GM12872 (cell line): ENCODE data around the gene DKC1.

Experiments used
- CTCF ChIP-seq: IDR thresholded peaks from 3 replicates; pipeline ENCODE4 v1.5.1; 2011; ENCODE audit warnings: low read depth, mild to moderate bottlenecking, low read length, moderate library complexity; ENCODE audit not compliant: insufficient read depth

The DKC1 gene

DNA sequence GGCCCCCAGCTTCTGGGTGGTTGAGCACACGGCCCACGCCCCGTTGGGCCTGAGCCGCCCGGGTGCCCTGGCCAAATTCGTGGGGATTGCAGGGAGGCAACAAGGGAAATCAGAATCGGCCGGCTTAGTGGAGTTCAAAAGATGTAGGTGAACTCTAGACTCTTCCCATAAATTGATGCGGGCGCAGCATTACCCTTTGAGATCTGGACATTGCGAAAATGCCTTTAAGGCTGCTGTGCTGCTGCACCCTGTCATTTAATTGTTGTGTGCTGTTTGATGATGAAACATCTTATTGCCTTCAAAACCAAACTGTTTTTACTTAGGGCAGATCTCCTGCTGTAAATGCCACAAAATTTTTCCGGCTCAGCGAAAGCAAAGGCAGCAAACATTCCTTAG, 43.0 kb downstream of the DKC1 start:
- TF ChIP-seq CTCF, result no peak

GRCh38 chrX:154806837-154807501, 44.3 kb downstream of the DKC1 start:
- TF ChIP-seq CTCF, result no peak

GRCh38 chrX:154809939-154810665, 47.4 kb downstream of the DKC1 start:
- TF ChIP-seq CTCF, result no peak

GRCh38 chrX:154812341-154813101, 49.9 kb downstream of the DKC1 start:
- no peak for TF ChIP-seq CTCF

DNA sequence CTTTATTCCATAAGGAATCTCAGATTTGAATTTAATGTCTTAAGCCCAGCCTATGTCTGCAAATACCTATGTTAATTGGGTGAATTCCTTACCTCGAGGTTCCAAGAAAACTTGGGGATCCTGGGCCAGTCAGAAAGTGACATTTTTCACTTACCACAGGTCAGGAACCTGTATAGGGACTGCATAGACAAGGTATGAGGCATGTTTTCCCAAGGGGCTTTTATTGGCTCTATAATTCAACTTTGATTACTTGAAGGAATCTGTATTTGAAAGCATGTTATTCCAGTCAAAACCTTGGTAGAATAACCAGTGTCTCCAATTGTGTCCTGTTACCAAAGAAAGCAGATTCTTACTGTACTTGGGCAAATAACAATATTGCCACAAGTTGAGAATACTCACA, 51.1 kb downstream of the DKC1 start:
- no peak for TF ChIP-seq CTCF

DNA sequence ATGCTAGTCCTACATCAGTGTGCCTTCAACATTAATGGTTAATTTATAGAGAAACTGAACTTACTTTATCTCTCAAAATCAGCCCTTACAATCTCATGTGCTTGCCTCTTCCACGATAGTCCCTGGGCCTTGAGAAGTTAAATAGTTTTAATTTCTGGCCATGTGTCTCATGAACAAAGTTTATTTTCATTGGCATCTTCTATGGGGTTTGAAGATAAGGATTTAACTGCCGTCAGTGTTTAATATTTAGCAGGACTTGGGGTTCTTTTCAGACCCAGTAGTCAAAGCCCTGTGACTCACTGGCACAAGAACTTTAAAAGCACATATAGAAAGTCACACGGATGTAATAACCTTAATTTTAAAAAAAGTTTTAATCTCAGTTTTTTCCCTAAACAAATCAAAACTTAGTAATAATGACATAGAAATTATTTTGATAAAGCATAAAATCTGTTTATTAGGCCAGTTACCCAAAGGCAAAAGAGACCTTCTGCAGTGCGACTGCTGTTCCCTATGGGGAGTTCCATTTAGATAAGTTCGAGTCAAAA, 52.7 kb downstream of the DKC1 start:
- no peak for TF ChIP-seq CTCF

- no peak for TF ChIP-seq CTCF
Measured at GRCh38 chrX:154818916-154819770, 56.5 kb downstream of the DKC1 start.
